ENCODE results near the gene ZWILCH. TPM values are rescaled to one million over a fixed set of nuclear protein-coding genes. Genes with fewer than 3 reads are reported as not detected.
A peak's percentile ranks its signal among the peaks of the same experiment; 100 is the strongest.

The ZWILCH gene
- total and polyA plus RNA-seq, 8 donors = 8.6 to 32.2 (median 25.0) TPM

- Histone ChIP-seq H3K4me3 (no peak overlapping the region), H3K4me1 (peaks cover 0 to 24% of the 10 kb centered on the region in 2 donors), H3K27ac (no peak overlapping the region), H3K36me3 (peaks cover 0 to 42% of the 10 kb centered on the region in 2 donors), H3K27me3 (no peaks in the 10 kb centered on the region), H3K9me3 (no peaks in the 10 kb centered on the region)
- ATAC-seq (peak; percentile 12), DNase-seq (no peak)
- TF ChIP-seq CTCF (IDR thresholded peaks at IDR 0.05) = no peak
- intact Hi-C loops (cut with DNase I) = no loop called here
Measured at GRCh38 chr15:66481107-66481856, 23.8 kb upstream of the ZWILCH start.

GRCh38 chr15:66482539-66482938 is 22.6 kb upstream of the ZWILCH start:
- peaks cover 0 to 54% of the 10 kb centered on the region in 2 donors for H3K36me3 ChIP-seq
- no peak overlapping the region for H3K4me3 ChIP-seq
- DNase-seq (no peak), ATAC-seq (peak; percentile 70)
- peaks cover 0 to 24% of the 10 kb centered on the region in 2 donors for H3K4me1 ChIP-seq
- no peak for TF ChIP-seq CTCF (IDR thresholded peaks at IDR 0.05)
- H3K9me3 ChIP-seq = no peaks in the 10 kb centered on the region
- H3K27me3 ChIP-seq = no peaks in the 10 kb centered on the region
- peak overlapping the region in 1 of 2 donors; percentile 37 for H3K27ac ChIP-seq
- intact Hi-C loops (cut with DNase I) = no loop called here

- intact Hi-C loops (cut with DNase I) = no loop called here
- H3K27me3 ChIP-seq = no peaks in the 10 kb centered on the region
- H3K4me1 ChIP-seq = peaks cover 0 to 24% of the 10 kb centered on the region in 2 donors
- peaks cover 0 to 60% of the 10 kb centered on the region in 2 donors for H3K36me3 ChIP-seq
- H3K27ac ChIP-seq = peak overlapping the region in 1 of 2 donors; percentile 37
- no peak overlapping the region for H3K4me3 ChIP-seq
- TF ChIP-seq CTCF (IDR thresholded peaks at IDR 0.05) = no peak
- DNase-seq (peak in 1 of 4 donors; percentile 55), ATAC-seq (peak; percentile 72)
- no peaks in the 10 kb centered on the region for H3K9me3 ChIP-seq
Measured at GRCh38 chr15:66483131-66483566, 22.0 kb upstream of the ZWILCH start.

GRCh38 chr15:66484539-66485112 is 20.5 kb upstream of the ZWILCH start:
- TF ChIP-seq CTCF (IDR thresholded peaks at IDR 0.05) = no peak
- peaks cover 0 to 24% of the 10 kb centered on the region in 2 donors for H3K4me1 ChIP-seq
- no peak for ATAC-seq
- DNase-seq = no peak
- no peaks in the 10 kb centered on the region for H3K27me3 ChIP-seq
- intact Hi-C loops (cut with DNase I) = no loop called here
- no peaks in the 10 kb centered on the region for H3K9me3 ChIP-seq
- H3K27ac ChIP-seq = no peak overlapping the region
- H3K4me3 ChIP-seq = no peak overlapping the region
- H3K36me3 ChIP-seq = peaks cover 0 to 75% of the 10 kb centered on the region in 2 donors

GRCh38 chr15:66486887-66487286 is 18.2 kb upstream of the ZWILCH start:
- no peak for TF ChIP-seq CTCF (IDR thresholded peaks at IDR 0.05)
- H3K9me3 ChIP-seq = no peaks in the 10 kb centered on the region
- peaks cover 0 to 24% of the 10 kb centered on the region in 2 donors for H3K4me1 ChIP-seq
- peaks cover 0 to 88% of the 10 kb centered on the region in 2 donors for H3K36me3 ChIP-seq
- ATAC-seq (no peak), DNase-seq (no peak)
- H3K4me3 ChIP-seq = no peak overlapping the region
- intact Hi-C loops (cut with DNase I) = no loop called here
- H3K27ac ChIP-seq = no peak overlapping the region
- H3K27me3 ChIP-seq = no peaks in the 10 kb centered on the region
